PC-9 (cell line): ENCODE measurements around the gene GSTT2B. TPM values are rescaled to one million over a fixed set of nuclear protein-coding genes. Genes with fewer than 3 reads are reported as not detected.
A peak's percentile ranks its signal among the peaks of the same experiment; 100 is the strongest.
"Not testable (repeated sequence)": the region's sequence is repeated elsewhere in the genome, so short reads cannot be mapped to it uniquely, and the experiment has no call there.

Source experiments
- BruUV-seq: library from RNA; stranded (reverse); fragments of 400-500 nt; replicated peaks from 2 replicates; lab custom pipeline; 2021; lab: Mats Ljungman, UMichigan
- CTCF ChIA-PET: fragments of 300-600 bp; sonication (Branson Sonifier 250); formaldehyde crosslinking; loops from one replicate; lab custom pipeline; 2022; ENCODE audit warnings: antibody characterized with exemption; lab: Charles Lee
- POLR2A ChIA-PET: fragments of 300-600 bp; sonication (Branson Sonifier 250); formaldehyde crosslinking; loops from one replicate; lab custom pipeline; 2022; ENCODE audit warnings: antibody characterized with exemption; ENCODE audit not compliant: unreplicated experiment; lab: Charles Lee
- DNase-seq, 2 experiments: peaks; one replicate each; pipeline versions ENCODE4 v3.0.0 to v3.0.0-alpha.2; 2015 to 2022; ENCODE audit warnings: mixed read lengths in 1 of 2
- H2AFZ ChIP-seq: fragments of 200-600 bp; sonication (generic); 2 replicates; pipeline ENCODE4 v1.8.1; 2017; ENCODE audit warnings: antibody characterized with exemption
- H3F3A ChIP-seq: fragments of 200-600 bp; sonication (generic); 2 replicates; pipeline ENCODE4 v1.8.1; 2017; ENCODE audit warnings: antibody characterized with exemption, mild to moderate bottlenecking, low read depth; ENCODE audit not compliant: insufficient read depth
- H3K27ac ChIP-seq: fragments of 200-600 bp; sonication (generic); 2 replicates; pipeline ENCODE4 v1.6.1; 2016; ENCODE audit warnings: mixed run types
- H3K27me3 ChIP-seq: fragments of 200-600 bp; sonication (generic); 2 replicates; pipeline ENCODE4 v1.6.1; 2016; ENCODE audit warnings: low read depth, mixed run types; ENCODE audit not compliant: insufficient read depth
- H3K36me3 ChIP-seq: fragments of 200-600 bp; sonication (generic); 2 replicates; pipeline ENCODE4 v1.6.1; 2016; ENCODE audit warnings: low read depth, mixed run types
- H3K4me1 ChIP-seq: fragments of 200-600 bp; sonication (generic); replicated peaks from 2 replicates; pipeline ENCODE4 v1.6.1; 2016; ENCODE audit warnings: mixed run types; ENCODE audit not compliant: insufficient read depth
- H3K4me2 ChIP-seq: fragments of 200-600 bp; sonication (generic); 2 replicates; pipeline ENCODE4 v1.6.1; 2017; ENCODE audit warnings: mixed run types
- H3K4me3 ChIP-seq: fragments of 200-600 bp; sonication (generic); 2 replicates; pipeline ENCODE4 v1.6.1; 2016; ENCODE audit warnings: mixed run types
- H3K79me2 ChIP-seq: fragments of 200-600 bp; sonication (generic); 2 replicates; pipeline ENCODE4 v1.6.1; 2017; ENCODE audit warnings: low read depth, mixed run types
- H3K9me2 ChIP-seq: fragments of 200-600 bp; sonication (generic); 2 replicates; pipeline ENCODE4 v1.8.1; 2017; ENCODE audit warnings: mild to moderate bottlenecking; ENCODE audit not compliant: insufficient read depth
- H3K9me3 ChIP-seq: fragments of 200-600 bp; sonication (generic); 2 replicates; pipeline ENCODE4 v1.8.1; 2016; ENCODE audit warnings: low read depth; ENCODE audit not compliant: insufficient read depth
- H4K20me1 ChIP-seq: fragments of 200-600 bp; sonication (generic); 2 replicates; pipeline ENCODE4 v1.8.1; 2017; ENCODE audit not compliant: insufficient read depth
- CTCF ChIP-seq: fragments of 200-600 bp; sonication (generic); conservative IDR thresholded peaks from 2 replicates; pipeline ENCODE4 v1.6.1; 2017; ENCODE audit warnings: mixed run types, antibody characterized with exemption, mild to moderate bottlenecking, moderate library complexity
- EZH2 ChIP-seq: fragments of 200-600 bp; sonication (generic); IDR thresholded peaks from 2 replicates; pipeline ENCODE4 v1.8.0; 2017; ENCODE audit warnings: antibody characterized with exemption, low read depth
- intact Hi-C: fragments of 100-400 bp; cut with micrococcal nuclease; formaldehyde crosslinking; loops from one replicate; pipeline ENCODE4 v1.10.0; 2022; ENCODE audit not compliant: unreplicated experiment
- total RNA-seq: library from RNA; stranded (reverse); gene quantifications from 2 replicates; pipeline ENCODE4 v1.2.3, GENCODE V29; 2021

The GSTT2B gene
- total RNA-seq, 1 experiment from 2014 or later, result not detected

- DNase-seq, H2AFZ ChIP-seq, POLR2A ChIA-PET, H3K9me2 ChIP-seq, H3K4me3 ChIP-seq, H3F3A ChIP-seq, H3K79me2 ChIP-seq, H3K27ac ChIP-seq, H3K4me1 ChIP-seq, H3K4me2 ChIP-seq, H3K36me3 ChIP-seq, intact Hi-C loops, CTCF ChIA-PET, H3K27me3 ChIP-seq, H4K20me1 ChIP-seq, H3K9me3 ChIP-seq: not testable (repeated sequence)
- TSS peak; percentile 50 for BruUV-seq
Measured at GRCh38 chr22:23971927-23972326, 10.9 kb upstream of the GSTT2B start.

- BruUV-seq, result no TSS peak
- no peaks in the 10 kb centered on the region for H3K27me3 ChIP-seq
- 0 out of 2 replicates have a peak, but pooled peaks cover 6% of the 10 kb centered on the region for H3K36me3 ChIP-seq
- H3K27ac ChIP-seq, result no peak overlapping the region
- CTCF ChIA-PET, result no interaction called here
- no peak overlapping the region for H3K4me3 ChIP-seq
- DNase-seq, result no peak
- TF ChIP-seq EZH2 (no peak), CTCF (no peak)
- H3K9me2 ChIP-seq, result no peaks in the 10 kb centered on the region
- no peak overlapping the region for H3K4me2 ChIP-seq
- H3F3A ChIP-seq, result peaks cover 3% of the 10 kb centered on the region; the same call in 1 of the 2 replicates
- no peak overlapping the region for H2AFZ ChIP-seq
- H4K20me1 ChIP-seq, result no peaks in the 10 kb centered on the region; the same call in 1 of the 2 replicates
- intact Hi-C loops, result no loop called here
- POLR2A ChIA-PET, result interaction anchor here (0.7 kb wide), 1 partner anchor 1483 kb away, joined by 5 read pairs; no protein-coding TSS in a partner anchor
- H3K79me2 ChIP-seq, result peaks cover 7% of the 10 kb centered on the region; the same call in 1 of the 2 replicates
- no peaks in the 10 kb centered on the region for H3K9me3 ChIP-seq
- H3K4me1 ChIP-seq, result no peaks in the 10 kb centered on the region
Measured at GRCh38 chr22:23970816-23971486, 10.0 kb upstream of the GSTT2B start.

GRCh38 chr22:23970201-23970641 lies 9.2 kb upstream of the GSTT2B start:
- H4K20me1 ChIP-seq, result no peaks in the 10 kb centered on the region; the same call in 1 of the 2 replicates
- 0 out of 2 replicates have a peak, but pooled peaks cover 6% of the 10 kb centered on the region for H3K36me3 ChIP-seq
- DNase-seq, result no peak
- peaks cover 7% of the 10 kb centered on the region; the same call in 1 of the 2 replicates for H3K79me2 ChIP-seq
- H3F3A ChIP-seq, result peaks cover 3% of the 10 kb centered on the region; the same call in 1 of the 2 replicates
- H3K27me3 ChIP-seq, result no peaks in the 10 kb centered on the region
- no peak overlapping the region for H3K27ac ChIP-seq
- no peak overlapping the region for H3K4me3 ChIP-seq
- ChIA-PET POLR2A (no interaction called here), CTCF (no interaction called here)
- H2AFZ ChIP-seq, result no peak overlapping the region
- BruUV-seq, result no TSS peak
- H3K9me3 ChIP-seq, result no peaks in the 10 kb centered on the region
- intact Hi-C loops, result no loop called here
- no peaks in the 10 kb centered on the region for H3K4me1 ChIP-seq
- TF ChIP-seq CTCF (no peak), EZH2 (no peak)
- H3K9me2 ChIP-seq, result no peaks in the 10 kb centered on the region
- no peak overlapping the region for H3K4me2 ChIP-seq
